HepG2 (cell line): ENCODE measurements around the gene PCGF2. TPM values are rescaled to one million over a fixed set of nuclear protein-coding genes. Genes with fewer than 3 reads are reported as not detected.
A peak's percentile ranks its signal among the peaks of the same experiment; 100 is the strongest.

ENCODE experiments used
- ATF3 ChIP-seq: sonication (generic); formaldehyde crosslinking; IDR thresholded peaks from 2 replicates; pipeline ENCODE4 v1.4.0; 2020; ENCODE audit warnings: missing genetic modification reagents
- CEBPG ChIP-seq: IDR thresholded peaks from 2 replicates; pipeline ENCODE4 v1.6.1; 2016
- GTF2F1 ChIP-seq: fragments of 150-350 bp; IDR thresholded peaks from 2 replicates; pipeline ENCODE4 v1.6.1; 2014; ENCODE audit warnings: low read length
- HIC2 ChIP-seq: sonication (generic); formaldehyde crosslinking; IDR thresholded peaks from 2 replicates; pipeline ENCODE4 v1.9.0; 2022; ENCODE audit warnings: low read depth, missing genetic modification reagents
- KLF6 ChIP-seq: IDR thresholded peaks from 2 replicates; pipeline ENCODE4 v1.8.0; 2016; ENCODE audit warnings: missing biosample characterization, missing genetic modification reagents
- MIXL1 ChIP-seq: IDR thresholded peaks from 2 replicates; pipeline ENCODE4 v1.6.1; 2016
- PCBP2 ChIP-seq: fragments of 200-400 bp; formaldehyde crosslinking; optimal IDR thresholded peaks from 2 replicates; pipeline ENCODE3; 2018; ENCODE audit warnings: low read length, low read depth; ENCODE audit not compliant: poor library complexity, severe bottlenecking
- RBM39 ChIP-seq: fragments of 200-400 bp; formaldehyde crosslinking; IDR thresholded peaks from one replicate; pipeline ENCODE4 v1.6.1; 2018; ENCODE audit warnings: antibody characterized with exemption, mild to moderate bottlenecking, low read depth, low read length; ENCODE audit not compliant: poor library complexity, severe bottlenecking
- RERE ChIP-seq: IDR thresholded peaks from 2 replicates; pipeline ENCODE4 v1.6.1; 2016; ENCODE audit warnings: low read depth, missing genetic modification reagents, missing compliant biosample characterization
- RFXANK ChIP-seq: IDR thresholded peaks from 2 replicates; pipeline ENCODE4 v1.6.1; 2016
- SIN3B ChIP-seq: fragments of 150-350 bp; IDR thresholded peaks from 2 replicates; pipeline ENCODE4 v1.6.1; 2014; ENCODE audit warnings: low read length
- SOX13 ChIP-seq, 3 experiments: fragments of 450-650 bp in 1 of 3; sonication (generic) in 1 of 3; formaldehyde crosslinking in 1 of 3; IDR thresholded peaks in 2 of 3; conservative IDR thresholded peaks in 1 of 3; 2 replicates each; pipeline versions ENCODE4 v1.5.0 to v1.6.1; 2016 to 2020; ENCODE audit warnings: antibody characterized with exemption in 1 of 3, mild to moderate bottlenecking in 1 of 3, missing compliant biosample characterization in 1 of 3, missing genetic modification reagents in 1 of 3, moderate library complexity in 1 of 3
- ZBTB37 ChIP-seq: sonication (generic); formaldehyde crosslinking; IDR thresholded peaks from 2 replicates; pipeline ENCODE4 v1.4.0; 2020; ENCODE audit warnings: mild to moderate bottlenecking, missing genetic modification reagents
- ZMYM3 ChIP-seq: sonication (generic); formaldehyde crosslinking; IDR thresholded peaks from 2 replicates; pipeline ENCODE4 v1.5.1; 2020; ENCODE audit warnings: mild to moderate bottlenecking, missing genetic modification reagents
- ZNF124 ChIP-seq: sonication (generic); formaldehyde crosslinking; IDR thresholded peaks from 2 replicates; pipeline ENCODE4 v1.4.0; 2020; ENCODE audit warnings: missing genetic modification reagents
- ZNF160 ChIP-seq: sonication (generic); formaldehyde crosslinking; IDR thresholded peaks from 2 replicates; pipeline ENCODE4 v1.8.0; 2022; ENCODE audit warnings: mild to moderate bottlenecking, inconsistent platforms, missing genetic modification reagents
- ZNF431 ChIP-seq: sonication (generic); formaldehyde crosslinking; IDR thresholded peaks from 2 replicates; pipeline ENCODE4 v1.9.0; 2022; ENCODE audit warnings: missing genetic modification reagents, low read depth, mild to moderate bottlenecking, borderline replicate concordance
- ZNF543 ChIP-seq: sonication (generic); formaldehyde crosslinking; IDR thresholded peaks from 2 replicates; pipeline ENCODE4 v1.4.0; 2020; ENCODE audit warnings: mild to moderate bottlenecking, missing genetic modification reagents
- ZNF567 ChIP-seq: sonication (generic); formaldehyde crosslinking; IDR thresholded peaks from 2 replicates; pipeline ENCODE4 v1.8.1; 2023; ENCODE audit warnings: mild to moderate bottlenecking, missing genetic modification reagents, borderline replicate concordance
- ZNF691 ChIP-seq: sonication (generic); formaldehyde crosslinking; IDR thresholded peaks from 2 replicates; pipeline ENCODE4 v1.4.0; 2020; ENCODE audit warnings: missing genetic modification reagents, low read depth, mild to moderate bottlenecking, borderline replicate concordance
- polyA plus RNA-seq, 8 experiments: library from polyadenylated mRNA; depleted of rRNA in 3 of 8; stranded (reverse) in 7 of 8; unstranded in 1 of 8; fragments of >200 nt; fragmentation: Illumina TruSeq in 4 of 8; extraction: Trizol in 4 of 8; gene quantifications; 2 replicates each; pipeline versions ENCODE4 v1.2.1 to v1.2.3, GENCODE V29; 2011 to 2016; ENCODE audit warnings: low read depth in 4 of 8, missing spikeins in 1 of 8, mixed read lengths in 1 of 8; ENCODE audit not compliant: insufficient read depth in 1 of 8
- total RNA-seq, 5 experiments: library from RNA; depleted of rRNA; stranded (reverse); fragments of >200 nt; fragmentation: Illumina TruSeq; extraction: Trizol; gene quantifications; 2 replicates each; pipeline ENCODE4 v1.2.3, GENCODE V29; 2016; ENCODE audit warnings: low read depth in 1 of 5

PCGF2 gene
- total and polyA plus RNA-seq, 2 of the 13 experiments (the other 11 are each of a cell fraction or from before 2014, with no cell fraction given), result 11.6 to 29.4 TPM

- TF ChIP-seq SIN3B (0 out of 2 replicates have a peak, but pooled peaks have one; percentile 38), CEBPG (peak; percentile 95), ZNF160 (CRISPR knock-in tag) (peak; percentile 20), ZNF567 (CRISPR knock-in tag) (no peak), ZNF124 (no peak), ZNF691 (CRISPR knock-in tag) (peak; percentile 81; the same call in 1 of the 2 replicates), HIC2 (CRISPR knock-in tag) (no peak), RERE (CRISPR knock-in tag) (0 out of 2 replicates have a peak, but pooled peaks have one; percentile 15), ATF3 (CRISPR knock-in tag) (peak; percentile 44; the same call in 1 of the 2 replicates), PCBP2 (no peak), ZNF431 (CRISPR knock-in tag) (peak; percentile 73), ZNF543 (CRISPR knock-in tag) (no peak), ZMYM3 (peak; percentile 58; the same call in 1 of the 2 replicates), RFXANK (CRISPR knock-in tag) (peak; percentile 35; the same call in 1 of the 2 replicates), GTF2F1 (no peak), RBM39 (no peak), MIXL1 (CRISPR knock-in tag) (peak; percentile 87), SOX13 (IDR thresholded peaks at IDR 0.05) (no peak), SOX13 (CRISPR knock-in tag; conservative IDR thresholded peaks at IDR 0.05 in 1 of 2, IDR thresholded peaks at IDR 0.05 in 1 of 2) (peak in 1 of 2 experiments; percentile 42; a peak in 1 of 4 replicates), ZBTB37 (no peak), KLF6 (CRISPR knock-in tag) (0 out of 2 replicates have a peak, but pooled peaks have one; percentile 25)
These were observed 3.7 kb upstream of the PCGF2 start (continued) for GRCh38 chr17:38751808-38752307.
